Nephron (organoid): ENCODE data around the gene RNF13.
A peak's percentile ranks its signal among the peaks of the same experiment; 100 is the strongest.

Experiments
- H3K27ac Mint-ChIP-seq, 3 experiments: 2 replicates each; pipeline ENCODE4 v1.8.0; 2020; ENCODE audit warnings: mixed read lengths in 3 of 3, mild to moderate bottlenecking in 2 of 3, moderate library complexity in 1 of 3
- H3K27me3 Mint-ChIP-seq: 2 replicates; pipeline ENCODE4 v1.8.0; 2021; ENCODE audit warnings: low read depth, mild to moderate bottlenecking, moderate library complexity, mixed read lengths
- H3K36me3 Mint-ChIP-seq: 2 replicates; pipeline ENCODE4 v1.8.0; 2020; ENCODE audit warnings: low read depth, mixed read lengths
- H3K4me1 Mint-ChIP-seq: 2 replicates; pipeline ENCODE4 v1.8.0; 2020; ENCODE audit warnings: mixed read lengths
- H3K4me3 Mint-ChIP-seq, 3 experiments: 2 replicates each; pipeline ENCODE4 v1.8.0; 2020; ENCODE audit warnings: mild to moderate bottlenecking in 3 of 3, mixed read lengths in 3 of 3, moderate library complexity in 2 of 3
- H3K9me3 Mint-ChIP-seq: 2 replicates; pipeline ENCODE4 v1.8.0; 2020; ENCODE audit warnings: mixed read lengths
- CTCF ChIP-seq, 3 experiments: fragments of 200-600 bp; sonication (generic); IDR thresholded peaks; one replicate each; pipeline ENCODE4 v1.5.0; 2021; ENCODE audit warnings: antibody characterized with exemption in 3 of 3; ENCODE audit not compliant: unreplicated experiment in 3 of 3

The RNF13 gene

GRCh38 chr3:149801639-149802038 is 11.4 kb upstream of the RNF13 start:
- Mint-ChIP-seq H3K4me1 (no peaks in the 10 kb centered on the region), H3K36me3 (no peaks in the 10 kb centered on the region), H3K27me3 (peaks cover 19% of the 10 kb centered on the region), H3K4me3 (no peak overlapping the region), H3K9me3 (peaks cover 20% of the 10 kb centered on the region), H3K27ac (no peak overlapping the region)
- no peak for TF ChIP-seq CTCF (IDR thresholded peaks at IDR 0.05; ENCODE audit: unreplicated experiment in 3 of 3)

GRCh38 chr3:149806171-149806778 is 6.7 kb upstream of the RNF13 start:
- Mint-ChIP-seq H3K36me3 (no peaks in the 10 kb centered on the region), H3K4me1 (no peaks in the 10 kb centered on the region), H3K27ac (no peak overlapping the region), H3K27me3 (peaks cover 14% of the 10 kb centered on the region), H3K4me3 (no peak overlapping the region), H3K9me3 (peaks cover 8% of the 10 kb centered on the region)
- TF ChIP-seq CTCF (IDR thresholded peaks at IDR 0.05; ENCODE audit: unreplicated experiment in 3 of 3), result no peak

- Mint-ChIP-seq H3K27me3 (peaks cover 10% of the 10 kb centered on the region), H3K4me1 (peaks cover 10% of the 10 kb centered on the region), H3K4me3 (no peak overlapping the region), H3K36me3 (no peaks in the 10 kb centered on the region), H3K27ac (no peak overlapping the region), H3K9me3 (peaks cover 3% of the 10 kb centered on the region)
- peak; percentile 79 to 90 (median 85) for TF ChIP-seq CTCF (IDR thresholded peaks at IDR 0.05; ENCODE audit: unreplicated experiment in 3 of 3)
Observed at GRCh38 chr3:149808209-149808829, 4.7 kb upstream of the RNF13 start.

GRCh38 chr3:149809699-149810098 is 3.3 kb upstream of the RNF13 start:
- Mint-ChIP-seq H3K4me3 (no peak overlapping the region), H3K9me3 (peaks cover 3% of the 10 kb centered on the region), H3K36me3 (no peaks in the 10 kb centered on the region), H3K4me1 (peaks cover 20% of the 10 kb centered on the region), H3K27ac (no peak overlapping the region), H3K27me3 (peaks cover 10% of the 10 kb centered on the region)
- TF ChIP-seq CTCF (IDR thresholded peaks at IDR 0.05; ENCODE audit: unreplicated experiment in 3 of 3), result no peak

GRCh38 chr3:149810846-149811245 is 2.2 kb upstream of the RNF13 start:
- Mint-ChIP-seq H3K4me3 (peak overlapping the region in 1 of 3 experiments; percentile 19), H3K9me3 (no peaks in the 10 kb centered on the region), H3K36me3 (no peaks in the 10 kb centered on the region), H3K27me3 (peaks cover 4% of the 10 kb centered on the region), H3K4me1 (peaks cover 31% of the 10 kb centered on the region), H3K27ac (no peak overlapping the region)
- no peak for TF ChIP-seq CTCF (IDR thresholded peaks at IDR 0.05; ENCODE audit: unreplicated experiment in 3 of 3)

GRCh38 chr3:149812165-149812605 is 830 bp upstream of the RNF13 start:
- peak overlapping the region; percentile 99 for H3K27ac Mint-ChIP-seq
- TF ChIP-seq CTCF (IDR thresholded peaks at IDR 0.05; ENCODE audit: unreplicated experiment in 3 of 3), result no peak
- H3K27me3 Mint-ChIP-seq, result no peaks in the 10 kb centered on the region
- H3K4me1 Mint-ChIP-seq, result peaks cover 39% of the 10 kb centered on the region
- H3K4me3 Mint-ChIP-seq, result peak overlapping the region; percentile 98 to 100 (median 100)
- no peaks in the 10 kb centered on the region for H3K9me3 Mint-ChIP-seq
- no peaks in the 10 kb centered on the region for H3K36me3 Mint-ChIP-seq
